Central memory CD8-positive, alpha-beta T cell (primary cell): ENCODE results near the gene PDGFRB.
A peak's percentile ranks its signal among the peaks of the same experiment; 100 is the strongest.

ENCODE experiments used
- ATAC-seq: fragments of 150-1000 bp; cut with Tn5 transposase; replicated peaks from 2 replicates; pipeline ENCODE4 v1.10.0; 2022; ENCODE audit warnings: mild to moderate bottlenecking, moderate FRiP score, moderate number of reproducible peaks; ENCODE audit not compliant: poor library complexity, severe bottlenecking; ENCODE audit errors: extremely low read depth
- DNase-seq, 2 donors: peaks; one replicate each; pipeline ENCODE4 v3.0.0; 2021; ENCODE audit warnings: low spot score in 2 of 2
- H3K27ac Mint-ChIP-seq: one replicate; pipeline ENCODE4 v1.8.0; 2022; ENCODE audit warnings: low read depth, mild to moderate bottlenecking, moderate library complexity, mixed read lengths
- H3K27me3 Mint-ChIP-seq: one replicate; pipeline ENCODE4 v1.8.0; 2022; ENCODE audit warnings: mixed read lengths
- H3K36me3 Mint-ChIP-seq: one replicate; pipeline ENCODE4 v1.8.0; 2022; ENCODE audit warnings: mild to moderate bottlenecking, moderate library complexity, mixed read lengths; ENCODE audit not compliant: insufficient read depth
- H3K4me1 Mint-ChIP-seq: one replicate; pipeline ENCODE4 v1.8.0; 2022; ENCODE audit warnings: mixed read lengths
- H3K4me3 Mint-ChIP-seq: one replicate; pipeline ENCODE4 v1.8.0; 2022; ENCODE audit warnings: mild to moderate bottlenecking, moderate library complexity, mixed read lengths
- H3K9me3 Mint-ChIP-seq: one replicate; pipeline ENCODE4 v1.8.0; 2022; ENCODE audit warnings: mixed read lengths

PDGFRB gene

GRCh38 chr5:150155258-150156026, at the start of gene PDGFRB:
Gene PDGFRB (minus strand): TSS chr5:150155845. CDS start chr5:150137047, 18,798 bp downstream.
- peaks cover 24% of the 10 kb centered on the region for H3K27me3 Mint-ChIP-seq
- peaks cover 1% of the 10 kb centered on the region for H3K36me3 Mint-ChIP-seq
- DNase-seq (peak in 1 of 2 donors; percentile 28), ATAC-seq (peak; percentile 75)
- peak within 1 kb of the TSS; percentile 70 for H3K27ac Mint-ChIP-seq
- no peaks in the 10 kb centered on the region for H3K9me3 Mint-ChIP-seq
- H3K4me1 Mint-ChIP-seq, result peaks cover 14% of the 10 kb centered on the region
- H3K4me3 Mint-ChIP-seq, result peak within 1 kb of the TSS; percentile 86

- Mint-ChIP-seq H3K9me3 (no peaks in the 10 kb centered on the region), H3K36me3 (peaks cover 4% of the 10 kb centered on the region), H3K4me3 (no peak overlapping the region), H3K4me1 (peaks cover 17% of the 10 kb centered on the region), H3K27me3 (peaks cover 43% of the 10 kb centered on the region), H3K27ac (no peak overlapping the region)
- DNase-seq, result no peak
- no peak for ATAC-seq
Observed at GRCh38 chr5:150204590-150204960, 48.9 kb upstream of the PDGFRB start.

- no peak overlapping the region for H3K27ac Mint-ChIP-seq
- no peak overlapping the region for H3K4me3 Mint-ChIP-seq
- peaks cover 6% of the 10 kb centered on the region for H3K36me3 Mint-ChIP-seq
- ATAC-seq (no peak), DNase-seq (no peak)
- H3K4me1 Mint-ChIP-seq, result peaks cover 11% of the 10 kb centered on the region
- no peaks in the 10 kb centered on the region for H3K9me3 Mint-ChIP-seq
- H3K27me3 Mint-ChIP-seq, result peaks cover 49% of the 10 kb centered on the region
Observed at GRCh38 chr5:150203832-150204589, 48.4 kb upstream of the PDGFRB start.

- peaks cover 4% of the 10 kb centered on the region for H3K36me3 Mint-ChIP-seq
- no peak overlapping the region for H3K27ac Mint-ChIP-seq
- no peak for ATAC-seq
- peaks cover 52% of the 10 kb centered on the region for H3K27me3 Mint-ChIP-seq
- DNase-seq, result no peak
- no peaks in the 10 kb centered on the region for H3K9me3 Mint-ChIP-seq
- H3K4me1 Mint-ChIP-seq, result no peaks in the 10 kb centered on the region
- H3K4me3 Mint-ChIP-seq, result no peak overlapping the region
Observed at GRCh38 chr5:150202501-150202900, 46.9 kb upstream of the PDGFRB start.

GRCh38 chr5:150197476-150197875, 41.8 kb upstream of the PDGFRB start:
- Mint-ChIP-seq H3K27me3 (peaks cover 79% of the 10 kb centered on the region), H3K27ac (no peak overlapping the region), H3K36me3 (peaks cover 2% of the 10 kb centered on the region), H3K4me3 (no peak overlapping the region), H3K4me1 (no peaks in the 10 kb centered on the region), H3K9me3 (no peaks in the 10 kb centered on the region)
- no peak for ATAC-seq
- no peak for DNase-seq

GRCh38 chr5:150196986-150197385, 41.3 kb upstream of the PDGFRB start:
- Mint-ChIP-seq H3K4me1 (no peaks in the 10 kb centered on the region), H3K36me3 (peaks cover 2% of the 10 kb centered on the region), H3K9me3 (no peaks in the 10 kb centered on the region), H3K27me3 (peaks cover 84% of the 10 kb centered on the region), H3K4me3 (no peak overlapping the region), H3K27ac (no peak overlapping the region)
- ATAC-seq (no peak), DNase-seq (no peak)

- peaks cover 89% of the 10 kb centered on the region for H3K27me3 Mint-ChIP-seq
- no peaks in the 10 kb centered on the region for H3K9me3 Mint-ChIP-seq
- ATAC-seq, result no peak
- H3K4me1 Mint-ChIP-seq, result no peaks in the 10 kb centered on the region
- H3K36me3 Mint-ChIP-seq, result peaks cover 2% of the 10 kb centered on the region
- no peak overlapping the region for H3K27ac Mint-ChIP-seq
- no peak overlapping the region for H3K4me3 Mint-ChIP-seq
- no peak for DNase-seq
Observed at GRCh38 chr5:150196514-150196913, 40.9 kb upstream of the PDGFRB start.

GRCh38 chr5:150195736-150196485, 40.3 kb upstream of the PDGFRB start:
- peaks cover 93% of the 10 kb centered on the region for H3K27me3 Mint-ChIP-seq
- peaks cover 2% of the 10 kb centered on the region for H3K36me3 Mint-ChIP-seq
- DNase-seq (no peak), ATAC-seq (no peak)
- H3K27ac Mint-ChIP-seq, result no peak overlapping the region
- no peaks in the 10 kb centered on the region for H3K4me1 Mint-ChIP-seq
- H3K4me3 Mint-ChIP-seq, result no peak overlapping the region
- H3K9me3 Mint-ChIP-seq, result no peaks in the 10 kb centered on the region

- DNase-seq, result no peak
- Mint-ChIP-seq H3K27me3 (peaks cover 82% of the 10 kb centered on the region), H3K27ac (no peak overlapping the region), H3K36me3 (no peaks in the 10 kb centered on the region), H3K9me3 (no peaks in the 10 kb centered on the region), H3K4me3 (no peak overlapping the region), H3K4me1 (no peaks in the 10 kb centered on the region)
- no peak for ATAC-seq
Observed at GRCh38 chr5:150192462-150192861, 36.8 kb upstream of the PDGFRB start.

GRCh38 chr5:150190987-150191386, 35.3 kb upstream of the PDGFRB start:
- Mint-ChIP-seq H3K4me3 (no peak overlapping the region), H3K36me3 (no peaks in the 10 kb centered on the region), H3K4me1 (no peaks in the 10 kb centered on the region), H3K27ac (no peak overlapping the region), H3K27me3 (peaks cover 69% of the 10 kb centered on the region), H3K9me3 (no peaks in the 10 kb centered on the region)
- ATAC-seq, result no peak
- no peak for DNase-seq

- Mint-ChIP-seq H3K27ac (no peak overlapping the region), H3K27me3 (peaks cover 65% of the 10 kb centered on the region), H3K4me3 (no peak overlapping the region), H3K9me3 (no peaks in the 10 kb centered on the region), H3K36me3 (no peaks in the 10 kb centered on the region), H3K4me1 (no peaks in the 10 kb centered on the region)
- DNase-seq (no peak), ATAC-seq (no peak)
Observed at GRCh38 chr5:150190503-150190979, 34.9 kb upstream of the PDGFRB start.

- H3K36me3 Mint-ChIP-seq, result no peaks in the 10 kb centered on the region
- H3K27ac Mint-ChIP-seq, result no peak within 1 kb of the TSS
- H3K4me3 Mint-ChIP-seq, result no peak within 1 kb of the TSS
- no peaks in the 10 kb centered on the region for H3K4me1 Mint-ChIP-seq
- no peak for ATAC-seq
- no peaks in the 10 kb centered on the region for H3K9me3 Mint-ChIP-seq
- H3K27me3 Mint-ChIP-seq, result peaks cover 59% of the 10 kb centered on the region
- no peak for DNase-seq
Observed at GRCh38 chr5:150189728-150190502, 34.3 kb upstream of the PDGFRB start, which contains the start of gene SLC6A7. Gene SLC6A7 (plus strand): TSS chr5:150190062. CDS start chr5:150190328, 266 bp downstream.
